Measurements from ENCODE around the gene RPS10. TPM values are rescaled to one million over a fixed set of nuclear protein-coding genes. Genes with fewer than 3 reads are reported as not detected.

The RPS10 gene
- total and polyA plus RNA-seq, 2 of the 8 experiments (the other 6 are each of a cell fraction or from before 2014, with no cell fraction given) = 2,408 to 11,142 TPM

GRCh38 chr6:34383161-34383631 lies 42.7 kb downstream of the RPS10 start (continued):
- no peak for TF ChIP-seq KDM5A (IDR thresholded peaks at IDR 0.05; ENCODE audit: low read length)
- TF ChIP-seq CEBPB (IDR thresholded peaks at IDR 0.05; ENCODE audit: low read depth, low read length) = no peak
- no peak for TF ChIP-seq YY1 (IDR thresholded peaks at IDR 0.05; ENCODE audit: low read depth, low read length)
